HepG2 (cell line): ENCODE measurements around the gene MYADML2. TPM values are rescaled to one million over a fixed set of nuclear protein-coding genes. Genes with fewer than 3 reads are reported as not detected.

ENCODE experiments used
- ATAC-seq: fragments of 200-7000 bp; cut with Tn5 transposase; 3 replicates; pipeline ENCODE4 v1.9.1; 2020; ENCODE audit warnings: mild to moderate bottlenecking, moderate library complexity
- BruUV-seq: library from RNA; stranded (reverse); fragments of 400-500 nt; replicated peaks from 2 replicates; lab custom pipeline; 2021; lab: Mats Ljungman, UMichigan
- CTCF ChIA-PET: fragments of 300-600 bp; formaldehyde crosslinking; extraction: SDS; loops from one replicate; lab custom pipeline; 2021; ENCODE audit warnings: low total read pairs, inconsistent platforms, low intra/inter-chr PET ratio; lab: Yijun Ruan, JAX
- POLR2A ChIA-PET: fragments of 350-600 bp; sonication (Branson Sonifier 250); formaldehyde crosslinking; loops from one replicate; lab custom pipeline; 2020; ENCODE audit warnings: antibody characterized with exemption, inconsistent platforms; lab: Yijun Ruan, JAX
- DNase-seq: peaks from one replicate; pipeline ENCODE4 v3.0.0-alpha.2; 2015; ENCODE audit warnings: low spot score
- FAIRE-seq: peaks from 3 replicates; lab custom pipeline; 2011; peaks lifted over from hg19 to GRCh38; lab: Jason Lieb, UNC
- H2AFZ ChIP-seq: one replicate; pipeline ENCODE4 v1.6.1; 2011; ENCODE audit warnings: low read length, inconsistent platforms
- H3K27ac ChIP-seq: fragments of 300-600 bp; 3 replicates; pipeline ENCODE4 v1.8.0; 2011; ENCODE audit warnings: mixed run types, mild to moderate bottlenecking, mixed read lengths, low read length, inconsistent platforms; ENCODE audit not compliant: insufficient read depth; ENCODE audit errors: extremely low read length
- H3K27me3 ChIP-seq, 2 experiments: fragments of 200-600 bp in 1 of 2; 2 replicates in 1 of 2; 3 replicates in 1 of 2; pipeline versions ENCODE4 v1.6.0 to v1.8.0; 2011; ENCODE audit warnings: low read length in 2 of 2, mild to moderate bottlenecking in 2 of 2, moderate library complexity in 2 of 2, inconsistent platforms in 1 of 2; ENCODE audit not compliant: insufficient read depth in 2 of 2, control insufficient read depth in 1 of 2
- H3K36me3 ChIP-seq, 2 experiments: fragments of 200-600 bp in 1 of 2; replicated peaks in 1 of 2; 2 replicates in 1 of 2; 3 replicates in 1 of 2; pipeline versions ENCODE4 v1.5.1 to v1.8.0; 2011; ENCODE audit warnings: low read length in 2 of 2, inconsistent platforms in 1 of 2; ENCODE audit not compliant: insufficient read depth in 2 of 2, control insufficient read depth in 1 of 2
- H3K4me1 ChIP-seq: 2 replicates; pipeline ENCODE4 v1.5.1; 2012; ENCODE audit warnings: low read length, inconsistent platforms; ENCODE audit not compliant: insufficient read depth
- H3K4me2 ChIP-seq: 2 replicates; pipeline ENCODE4 v1.6.0; 2011; ENCODE audit warnings: low read depth, low read length, inconsistent platforms
- H3K4me3 ChIP-seq, 3 experiments: fragments of 200-600 bp in 1 of 3; sonication (generic), shearing (Covaris generic) in 1 of 3; replicated peaks in 1 of 3; 2 replicates each; pipeline ENCODE4 v1.5.1; 2011 to 2016; ENCODE audit warnings: low read length in 3 of 3, inconsistent platforms in 2 of 3, low read depth in 2 of 3, mild to moderate bottlenecking in 2 of 3, control low read depth in 1 of 3, mixed read lengths in 1 of 3; ENCODE audit not compliant: insufficient read depth in 1 of 3
- H3K79me2 ChIP-seq: one replicate; pipeline ENCODE4 v1.6.1; 2011; ENCODE audit warnings: low read length, inconsistent platforms; ENCODE audit not compliant: insufficient read depth
- H3K9ac ChIP-seq: 2 replicates; pipeline ENCODE4 v1.6.0; 2011; ENCODE audit warnings: mild to moderate bottlenecking, low read depth, low read length, inconsistent platforms; ENCODE audit not compliant: insufficient read depth
- H3K9me3 ChIP-seq: 2 replicates; pipeline ENCODE4 v1.5.1; 2012; ENCODE audit warnings: mild to moderate bottlenecking, low read length
- H4K20me1 ChIP-seq: 2 replicates; pipeline ENCODE4 v1.6.0; 2011; ENCODE audit warnings: inconsistent platforms, mild to moderate bottlenecking, low read length, moderate library complexity; ENCODE audit not compliant: insufficient read depth
- CBFB ChIP-seq: sonication (generic); formaldehyde crosslinking; IDR thresholded peaks from 2 replicates; pipeline ENCODE4 v1.4.0; 2020; ENCODE audit warnings: missing genetic modification reagents
- MAFK ChIP-seq, 2 experiments: IDR thresholded peaks in 1 of 2; conservative IDR thresholded peaks in 1 of 2; 2 replicates each; pipeline ENCODE4 v1.6.1; 2011; ENCODE audit warnings: improper control_type of control experiment in 2 of 2, low read length in 2 of 2
- RXRB ChIP-seq: IDR thresholded peaks from 2 replicates; pipeline ENCODE4 v1.6.1; 2016; ENCODE audit warnings: borderline replicate concordance, missing genetic modification reagents, missing compliant biosample characterization
- ZBTB25 ChIP-seq: IDR thresholded peaks from 2 replicates; pipeline ENCODE4 v1.6.1; 2018; ENCODE audit warnings: missing genetic modification reagents
- ZFP82 ChIP-seq: sonication (generic); formaldehyde crosslinking; IDR thresholded peaks from 2 replicates; pipeline ENCODE4 v1.5.1; 2020; ENCODE audit warnings: mild to moderate bottlenecking, missing genetic modification reagents, borderline replicate concordance
- ZNF20 ChIP-seq: sonication (generic); formaldehyde crosslinking; IDR thresholded peaks from 2 replicates; pipeline ENCODE4 v1.4.0; 2020; ENCODE audit warnings: mild to moderate bottlenecking, moderate library complexity, missing genetic modification reagents
- ZNF230 ChIP-seq: sonication (generic); formaldehyde crosslinking; IDR thresholded peaks from 2 replicates; pipeline ENCODE4 v1.4.0; 2020; ENCODE audit warnings: mild to moderate bottlenecking, missing genetic modification reagents
- ZNF558 ChIP-seq: sonication (generic); formaldehyde crosslinking; IDR thresholded peaks from 2 replicates; pipeline ENCODE4 v1.9.0; 2022; ENCODE audit warnings: mild to moderate bottlenecking, missing genetic modification reagents, borderline replicate concordance
- ZSCAN29 ChIP-seq: sonication (generic); formaldehyde crosslinking; conservative IDR thresholded peaks from 2 replicates; pipeline ENCODE4 v1.4.0; 2020; ENCODE audit warnings: mild to moderate bottlenecking, missing genetic modification reagents
- ZUFSP ChIP-seq: sonication (generic); formaldehyde crosslinking; IDR thresholded peaks from 2 replicates; pipeline ENCODE4 v1.9.0; 2021; ENCODE audit warnings: missing genetic modification reagents, mild to moderate bottlenecking, borderline replicate concordance
- WGBS: methylation state at CpG from one replicate; pipeline ENCODE4 v1.1.6; 2017; ENCODE audit warnings: low lambda C conversion rate; 5-methylcytosine and 5-hydroxymethylcytosine counted together
- in situ Hi-C: cut with HindIII; loops from 2 replicates; pipeline ENCODE4 v1.10.0; 2017; ENCODE audit warnings: low pct_unique_long_range_greater_than_20kb; ENCODE audit not compliant: extremely low pct_ligation_motif_present
- intact Hi-C: fragments of 100-400 bp; cut with micrococcal nuclease; formaldehyde crosslinking; loops from one replicate; pipeline ENCODE4 v1.10.0; 2022; ENCODE audit not compliant: unreplicated experiment
- polyA plus RNA-seq, 8 experiments: library from polyadenylated mRNA; depleted of rRNA in 3 of 8; stranded (reverse) in 7 of 8; unstranded in 1 of 8; fragments of >200 nt; fragmentation: Illumina TruSeq in 4 of 8; extraction: Trizol in 4 of 8; gene quantifications; 2 replicates each; pipeline versions ENCODE4 v1.2.1 to v1.2.3, GENCODE V29; 2011 to 2016; ENCODE audit warnings: low read depth in 4 of 8, missing spikeins in 1 of 8, mixed read lengths in 1 of 8; ENCODE audit not compliant: insufficient read depth in 1 of 8
- total RNA-seq, 5 experiments: library from RNA; depleted of rRNA; stranded (reverse); fragments of >200 nt; fragmentation: Illumina TruSeq; extraction: Trizol; gene quantifications; 2 replicates each; pipeline ENCODE4 v1.2.3, GENCODE V29; 2016; ENCODE audit warnings: low read depth in 1 of 5
- TF ChIP-seq, protein P1 (sequence below): sonication (generic); formaldehyde crosslinking; IDR thresholded peaks from 2 replicates; pipeline ENCODE4 v1.4.0; 2020; ENCODE audit warnings: missing genetic modification reagents
- TF ChIP-seq, protein P2 (sequence below): sonication (generic); formaldehyde crosslinking; IDR thresholded peaks from 2 replicates; pipeline ENCODE4 v1.4.0; 2020; ENCODE audit warnings: missing genetic modification reagents

The MYADML2 gene
- total and polyA plus RNA-seq, 2 of the 13 experiments (the other 11 are each of a cell fraction or from before 2014, with no cell fraction given), result not detected

DNA sequence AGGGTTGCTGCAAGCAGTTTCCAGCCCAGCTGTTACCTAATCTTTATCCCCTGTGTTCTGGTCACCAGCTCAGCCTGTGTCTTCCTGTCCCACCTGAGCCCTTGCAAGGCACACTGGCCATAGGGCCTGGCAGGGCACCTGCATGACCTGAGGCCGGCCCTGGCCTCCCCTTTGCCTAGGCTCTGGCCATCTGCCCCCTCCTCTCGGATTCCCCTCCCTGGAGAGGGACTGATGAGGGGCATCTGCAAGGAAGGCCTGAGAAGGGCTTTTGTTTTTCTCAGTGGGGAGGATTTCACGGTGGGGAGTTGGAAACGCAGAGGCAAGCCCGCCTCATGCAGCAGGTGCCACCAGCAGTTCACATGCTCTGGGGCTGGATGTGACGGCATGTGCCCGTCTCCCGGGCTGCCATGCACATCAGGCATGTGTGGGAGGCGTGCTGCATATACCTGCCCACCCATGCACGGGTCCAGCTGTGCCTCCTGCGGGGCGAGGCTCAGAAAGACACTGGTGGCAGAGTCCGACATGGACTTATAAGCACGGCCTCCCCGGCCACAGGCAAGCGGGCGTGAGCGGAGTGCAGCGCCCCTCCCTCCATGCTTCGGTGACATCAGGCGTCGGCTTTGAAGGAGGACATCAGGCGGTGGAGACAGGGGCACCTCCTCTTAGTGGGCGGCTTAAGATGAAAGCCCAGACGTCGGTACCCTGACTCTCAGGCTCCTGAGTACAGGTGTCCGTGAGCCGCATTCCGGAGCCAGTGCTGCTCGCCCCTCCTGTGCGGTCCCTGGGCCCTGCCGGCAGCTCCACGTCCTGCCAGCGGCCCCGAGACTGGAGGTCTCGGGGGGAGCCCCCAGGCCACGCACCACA lies 46.9 kb upstream of the MYADML2 start (continued):
- TF ChIP-seq MAFK (conservative IDR thresholded peaks at IDR 0.05 in 1 of 2, IDR thresholded peaks at IDR 0.05 in 1 of 2; ENCODE audit: low read length in 2 of 2), result no peak
- 0 out of 2 replicates have a peak, but pooled peaks have one; percentile 6 for TF ChIP-seq RXRB
- TF ChIP-seq ZBTB25 (CRISPR knock-in tag), result no peak
- TF ChIP-seq ZNF20 (CRISPR knock-in tag), result no peak

DNA sequence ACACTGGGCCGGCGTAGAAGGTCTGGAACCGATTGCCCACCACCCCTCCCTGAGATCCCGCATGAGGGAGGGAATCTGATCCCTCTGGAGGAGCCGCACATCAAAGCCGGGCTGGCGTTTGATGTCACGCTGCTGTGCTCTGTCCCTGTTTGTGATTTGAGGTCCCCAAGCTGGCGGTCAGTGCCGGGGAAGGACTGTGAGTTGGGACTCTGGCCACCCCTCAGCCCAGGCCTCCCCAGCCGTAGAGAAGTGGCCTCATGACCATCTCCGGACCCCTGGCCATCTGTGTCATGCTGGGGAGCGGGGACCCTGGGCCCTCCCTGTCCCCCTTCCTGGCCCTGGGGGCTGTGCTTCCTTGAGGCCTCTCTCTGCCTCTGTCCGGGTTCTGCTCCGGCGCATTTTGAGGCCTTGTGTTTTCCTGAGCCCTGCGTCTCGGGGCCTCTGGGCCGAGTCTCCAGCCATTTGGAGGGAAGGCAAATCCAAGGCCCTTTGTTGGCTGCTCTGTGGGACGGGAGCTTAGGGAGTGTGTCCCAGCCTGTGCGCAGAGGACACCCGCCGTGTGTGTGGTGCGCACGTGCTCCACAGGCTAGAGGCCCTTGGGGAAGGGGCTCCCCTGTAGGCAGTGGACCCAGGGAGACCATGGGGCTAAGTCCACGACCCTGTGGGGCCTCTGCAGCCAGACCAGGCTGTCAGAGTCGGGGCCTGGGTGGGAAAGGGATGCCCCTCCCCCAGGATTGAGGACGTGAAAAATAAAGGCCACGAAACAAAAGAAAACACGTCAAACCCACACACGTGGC lies 45.5 kb upstream of the MYADML2 start:
- peak overlapping the region; percentile 89 for H3K9ac ChIP-seq
- FAIRE-seq (peak; percentile 39), DNase-seq (peak; percentile 96), ATAC-seq (peak; percentile 47)
- TSS peak; percentile 31 for BruUV-seq
- peaks cover 53% of the 10 kb centered on the region for H3K79me2 ChIP-seq
- in situ Hi-C loops (no loop called here), intact Hi-C loops (loop anchor here (1.0 kb wide), 2 partner anchors 8 to 15 kb away; partner anchors contain the start of gene ASPSCR1)
- peak overlapping the region; percentile 29 to 69 (median 44) for H3K4me3 ChIP-seq
- ChIA-PET CTCF (interaction anchor here (1.4 to 2.7 kb wide), 3 partner anchors 8 to 33 kb away, joined by 3 to 33 read pairs (median 3); partner anchors contain the start of gene NOTUM), POLR2A (interaction anchor here (0.6 to 16.1 kb wide), 24 partner anchors 8 to 289 kb away, joined by 3 to 470 read pairs (median 7); partner anchors contain the start of genes ASPSCR1, CENPX, DCXR and LRRC45)
- peaks cover 77% of the 10 kb centered on the region for H3K4me1 ChIP-seq
- H3K9me3 ChIP-seq, result no peaks in the 10 kb centered on the region
- H2AFZ ChIP-seq, result no peak overlapping the region
- WGBS, result 3% methylated on average over 21 of the region's 31 CpGs
- no peaks in the 10 kb centered on the region for H4K20me1 ChIP-seq
- H3K27me3 ChIP-seq, result no peaks in the 10 kb centered on the region
- H3K36me3 ChIP-seq, result peaks cover 2 to 9% of the 10 kb centered on the region in 2 experiments; a peak in 3 of 5 replicates
- H3K27ac ChIP-seq, result peak overlapping the region; percentile 97
- H3K4me2 ChIP-seq, result peak overlapping the region; percentile 89
- TF ChIP-seq ZUFSP (CRISPR knock-in tag), result no peak
- TF ChIP-seq ZSCAN29 (CRISPR knock-in tag), result peak; percentile 89; the same call in 1 of the 2 replicates
- peak; percentile 98; the same call in 1 of the 2 replicates for TF ChIP-seq ZFP82
- TF ChIP-seq, protein P1, sequence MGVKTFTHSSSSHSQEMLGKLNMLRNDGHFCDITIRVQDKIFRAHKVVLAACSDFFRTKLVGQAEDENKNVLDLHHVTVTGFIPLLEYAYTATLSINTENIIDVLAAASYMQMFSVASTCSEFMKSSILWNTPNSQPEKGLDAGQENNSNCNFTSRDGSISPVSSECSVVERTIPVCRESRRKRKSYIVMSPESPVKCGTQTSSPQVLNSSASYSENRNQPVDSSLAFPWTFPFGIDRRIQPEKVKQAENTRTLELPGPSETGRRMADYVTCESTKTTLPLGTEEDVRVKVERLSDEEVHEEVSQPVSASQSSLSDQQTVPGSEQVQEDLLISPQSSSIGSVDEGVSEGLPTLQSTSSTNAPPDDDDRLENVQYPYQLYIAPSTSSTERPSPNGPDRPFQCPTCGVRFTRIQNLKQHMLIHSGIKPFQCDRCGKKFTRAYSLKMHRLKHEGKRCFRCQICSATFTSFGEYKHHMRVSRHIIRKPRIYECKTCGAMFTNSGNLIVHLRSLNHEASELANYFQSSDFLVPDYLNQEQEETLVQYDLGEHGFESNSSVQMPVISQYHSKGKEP (CRISPR knock-in tag), result peak; percentile 83
- TF ChIP-seq ZNF230, result peak; percentile 99
- TF ChIP-seq ZNF558 (CRISPR knock-in tag), result peak; percentile 99
- TF ChIP-seq, protein P2, sequence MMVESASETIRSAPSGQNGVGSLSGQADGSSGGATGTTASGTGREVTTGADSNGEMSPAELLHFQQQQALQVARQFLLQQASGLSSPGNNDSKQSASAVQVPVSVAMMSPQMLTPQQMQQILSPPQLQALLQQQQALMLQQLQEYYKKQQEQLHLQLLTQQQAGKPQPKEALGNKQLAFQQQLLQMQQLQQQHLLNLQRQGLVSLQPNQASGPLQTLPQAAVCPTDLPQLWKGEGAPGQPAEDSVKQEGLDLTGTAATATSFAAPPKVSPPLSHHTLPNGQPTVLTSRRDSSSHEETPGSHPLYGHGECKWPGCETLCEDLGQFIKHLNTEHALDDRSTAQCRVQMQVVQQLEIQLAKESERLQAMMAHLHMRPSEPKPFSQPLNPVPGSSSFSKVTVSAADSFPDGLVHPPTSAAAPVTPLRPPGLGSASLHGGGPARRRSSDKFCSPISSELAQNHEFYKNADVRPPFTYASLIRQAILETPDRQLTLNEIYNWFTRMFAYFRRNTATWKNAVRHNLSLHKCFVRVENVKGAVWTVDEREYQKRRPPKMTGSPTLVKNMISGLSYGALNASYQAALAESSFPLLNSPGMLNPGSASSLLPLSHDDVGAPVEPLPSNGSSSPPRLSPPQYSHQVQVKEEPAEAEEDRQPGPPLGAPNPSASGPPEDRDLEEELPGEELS, result peak; percentile 66
- peak; percentile 14; the same call in 1 of the 2 replicates for TF ChIP-seq CBFB (CRISPR knock-in tag)
